ENCODE results near the gene TAOK3. TPM values are rescaled to one million over a fixed set of nuclear protein-coding genes. Genes with fewer than 3 reads are reported as not detected.
"Not testable (repeated sequence)": the region's sequence is repeated elsewhere in the genome, so short reads cannot be mapped to it uniquely, and the experiment has no call there.

TAOK3 gene
- total RNA-seq, 6 experiments from 2014 or later = 26.0 to 30.7 (median 28.0) TPM

DNA sequence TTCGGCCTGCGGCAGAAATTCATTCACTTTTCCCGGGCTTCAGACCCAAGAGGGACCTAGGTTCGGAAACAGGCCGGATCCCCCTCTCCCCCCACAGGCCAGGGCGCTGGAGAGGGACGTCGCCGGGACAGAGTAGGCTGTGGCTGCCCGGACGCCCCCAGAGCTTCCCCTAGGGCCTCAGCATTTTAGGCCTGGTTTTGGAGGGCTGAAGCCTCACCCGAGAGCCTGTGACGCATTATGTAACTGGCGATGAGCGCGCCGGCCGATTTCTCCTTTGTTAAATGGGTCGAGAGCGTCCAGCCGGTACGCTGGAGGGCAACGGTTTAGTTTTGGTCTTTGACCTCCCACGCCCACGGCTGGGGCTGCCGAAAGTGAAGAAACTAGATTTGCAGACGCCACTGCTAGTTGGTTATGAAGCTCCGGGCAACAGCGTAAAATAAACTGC, 236.1 kb downstream of the TAOK3 start:
- H3K4me3 Mint-ChIP-seq = peak overlapping the region; percentile 87
- no peaks in the 10 kb centered on the region for H3K9me3 Mint-ChIP-seq
- H3K27me3 Mint-ChIP-seq (ENCODE audit: insufficient read depth) = no peaks in the 10 kb centered on the region
- peak; percentile 7 for DNase-seq
- peak overlapping the region; percentile 78 for H3K27ac Mint-ChIP-seq
- H3K4me1 Mint-ChIP-seq (ENCODE audit: low read depth) = peaks cover 22% of the 10 kb centered on the region
- H3K36me3 Mint-ChIP-seq (ENCODE audit: low read depth) = peaks cover 22% of the 10 kb centered on the region
- TF ChIP-seq, protein P1, sequence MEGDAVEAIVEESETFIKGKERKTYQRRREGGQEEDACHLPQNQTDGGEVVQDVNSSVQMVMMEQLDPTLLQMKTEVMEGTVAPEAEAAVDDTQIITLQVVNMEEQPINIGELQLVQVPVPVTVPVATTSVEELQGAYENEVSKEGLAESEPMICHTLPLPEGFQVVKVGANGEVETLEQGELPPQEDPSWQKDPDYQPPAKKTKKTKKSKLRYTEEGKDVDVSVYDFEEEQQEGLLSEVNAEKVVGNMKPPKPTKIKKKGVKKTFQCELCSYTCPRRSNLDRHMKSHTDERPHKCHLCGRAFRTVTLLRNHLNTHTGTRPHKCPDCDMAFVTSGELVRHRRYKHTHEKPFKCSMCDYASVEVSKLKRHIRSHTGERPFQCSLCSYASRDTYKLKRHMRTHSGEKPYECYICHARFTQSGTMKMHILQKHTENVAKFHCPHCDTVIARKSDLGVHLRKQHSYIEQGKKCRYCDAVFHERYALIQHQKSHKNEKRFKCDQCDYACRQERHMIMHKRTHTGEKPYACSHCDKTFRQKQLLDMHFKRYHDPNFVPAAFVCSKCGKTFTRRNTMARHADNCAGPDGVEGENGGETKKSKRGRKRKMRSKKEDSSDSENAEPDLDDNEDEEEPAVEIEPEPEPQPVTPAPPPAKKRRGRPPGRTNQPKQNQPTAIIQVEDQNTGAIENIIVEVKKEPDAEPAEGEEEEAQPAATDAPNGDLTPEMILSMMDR (IDR thresholded peaks at IDR 0.05) = no peak

DNA sequence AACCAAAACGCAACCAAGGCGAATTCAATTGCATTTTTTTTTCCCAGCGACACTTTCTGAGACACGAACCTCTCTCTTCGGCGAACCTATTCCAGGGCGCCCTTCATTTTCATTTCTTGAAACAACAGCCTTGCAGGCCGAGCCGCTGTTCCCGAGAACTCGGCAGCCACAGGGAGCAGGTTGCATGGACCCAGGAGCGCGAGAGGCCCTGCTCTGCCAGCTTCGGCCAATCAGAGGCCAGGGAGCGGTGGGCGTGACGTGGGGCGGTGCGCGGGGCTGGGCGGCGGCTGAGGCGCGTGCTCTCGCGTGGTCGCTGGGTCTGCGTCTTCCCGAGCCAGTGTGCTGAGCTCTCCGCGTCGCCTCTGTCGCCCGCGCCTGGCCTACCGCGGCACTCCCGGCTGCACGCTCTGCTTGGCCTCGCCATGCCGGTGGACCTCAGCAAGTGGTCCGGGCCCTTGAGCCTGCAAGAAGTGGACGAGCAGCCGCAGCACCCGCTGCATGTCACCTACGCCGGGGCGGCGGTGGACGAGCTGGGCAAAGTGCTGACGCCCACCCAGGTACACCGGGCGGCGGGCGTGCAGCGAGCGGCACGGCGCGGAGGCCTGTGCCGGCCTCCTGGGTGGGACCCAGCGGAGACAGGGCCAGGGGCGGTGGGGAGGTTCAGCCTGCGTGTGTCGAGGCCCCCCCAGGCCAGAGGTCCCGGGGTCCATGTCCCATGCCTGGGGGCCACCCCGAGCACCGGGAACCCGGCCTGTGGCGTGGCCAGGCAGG, 236.7 kb downstream of the TAOK3 start, which contains the start of gene PEBP1:
Gene PEBP1 (plus strand): TSS at position 337 of the 771 bp plus-strand sequence. CDS start 86 bp downstream, at position 423.
- H3K4me3 Mint-ChIP-seq = peak within 1 kb of the TSS; percentile 87
- H3K27me3 Mint-ChIP-seq (ENCODE audit: insufficient read depth) = no peaks in the 10 kb centered on the region
- H3K4me1 Mint-ChIP-seq (ENCODE audit: low read depth) = peaks cover 22% of the 10 kb centered on the region
- peak within 1 kb of the TSS; percentile 78 for H3K27ac Mint-ChIP-seq
- no peaks in the 10 kb centered on the region for H3K9me3 Mint-ChIP-seq
- peak; percentile 93 for DNase-seq
- peaks cover 22% of the 10 kb centered on the region for H3K36me3 Mint-ChIP-seq (ENCODE audit: low read depth)
- TF ChIP-seq, protein P1 (IDR thresholded peaks at IDR 0.05) = no peak

DNA sequence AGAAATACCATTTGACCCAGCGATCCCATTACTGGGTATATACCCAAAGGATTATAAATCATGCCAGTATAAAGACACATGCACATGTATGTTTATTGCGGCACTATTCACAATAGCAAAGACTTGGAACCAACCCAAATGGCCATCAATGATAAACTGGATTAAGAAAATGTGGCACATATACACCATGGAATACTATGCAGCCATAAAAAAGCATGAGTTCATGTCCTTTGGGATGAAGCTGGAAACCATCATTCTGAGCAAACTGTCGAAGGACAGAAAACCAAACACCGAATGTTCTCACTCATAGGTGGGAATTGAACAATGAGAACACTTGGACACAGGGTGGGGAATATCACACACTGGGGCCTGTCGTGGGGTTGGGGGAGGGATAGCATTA, 243.3 kb downstream of the TAOK3 start:
- H3K9me3 Mint-ChIP-seq; H3K4me3 Mint-ChIP-seq; H3K27me3 Mint-ChIP-seq (ENCODE audit: insufficient read depth); H3K36me3 Mint-ChIP-seq (ENCODE audit: low read depth); H3K4me1 Mint-ChIP-seq (ENCODE audit: low read depth); DNase-seq; H3K27ac Mint-ChIP-seq: not testable (repeated sequence)

DNA sequence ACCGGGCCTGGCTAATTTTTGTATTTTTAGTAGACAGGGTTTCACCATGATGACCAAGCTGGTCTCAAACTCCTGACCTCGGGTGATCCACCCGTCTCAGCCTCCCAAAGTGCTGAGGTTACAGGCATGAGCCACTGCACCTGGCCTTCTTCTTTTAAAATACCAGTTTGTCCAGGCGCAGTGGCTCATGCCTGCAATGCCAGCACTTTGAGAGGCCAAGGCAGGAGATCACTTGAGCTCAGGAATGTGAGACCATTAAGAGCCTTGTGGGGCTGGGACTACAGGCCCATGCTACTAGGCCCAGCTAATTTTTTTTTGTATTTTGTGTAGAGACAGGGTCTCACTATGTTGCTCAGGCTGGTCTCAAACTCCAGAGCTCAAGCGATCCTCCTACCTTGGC, 244.8 kb downstream of the TAOK3 start:
- DNase-seq = no peak
- Mint-ChIP-seq H3K9me3 (no peaks in the 10 kb centered on the region), H3K36me3 (ENCODE audit: low read depth) (peaks cover 6% of the 10 kb centered on the region; the same call in 1 of the 2 replicates), H3K4me1 (ENCODE audit: low read depth) (peaks cover 6% of the 10 kb centered on the region), H3K27ac (no peak overlapping the region), H3K4me3 (no peak overlapping the region), H3K27me3 (ENCODE audit: insufficient read depth) (no peaks in the 10 kb centered on the region; the same call in 1 of the 2 replicates)
- TF ChIP-seq, protein P1 (IDR thresholded peaks at IDR 0.05) = no peak

DNA sequence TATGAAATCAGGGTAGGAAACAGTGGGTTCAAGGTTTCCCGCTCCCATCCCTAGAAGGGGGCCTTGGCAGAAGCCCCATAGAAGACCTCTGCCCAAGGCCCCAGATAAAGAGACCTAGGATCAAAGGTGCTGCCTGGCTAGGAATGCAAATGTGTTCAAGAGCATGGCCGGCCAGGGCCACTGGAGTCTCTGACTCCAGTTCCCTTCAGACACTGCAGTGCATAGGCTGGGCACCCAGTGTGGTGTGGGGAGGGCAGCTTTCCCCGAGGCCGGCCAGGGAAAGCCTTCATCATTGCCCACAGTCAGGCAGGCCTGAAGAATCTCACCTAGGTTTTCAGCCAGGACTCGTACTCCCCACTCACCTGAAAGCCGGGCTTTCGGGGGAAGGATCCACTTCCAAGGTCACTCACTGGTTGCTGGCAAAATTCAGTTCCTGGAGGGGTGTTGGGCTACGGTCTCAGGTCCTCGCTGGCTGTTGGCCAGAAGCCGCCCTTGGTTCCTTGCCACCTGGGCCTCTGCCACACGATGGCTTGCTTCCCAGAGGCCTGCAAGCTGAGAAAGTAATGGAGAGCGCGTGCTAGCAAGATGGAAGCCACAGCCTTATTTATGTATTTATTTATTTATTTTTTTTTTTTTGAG, 246.5 kb downstream of the TAOK3 start:
- no peaks in the 10 kb centered on the region for H3K9me3 Mint-ChIP-seq
- DNase-seq = no peak
- peaks cover 4% of the 10 kb centered on the region for H3K4me1 Mint-ChIP-seq (ENCODE audit: low read depth)
- H3K27ac Mint-ChIP-seq = no peak overlapping the region
- H3K36me3 Mint-ChIP-seq (ENCODE audit: low read depth) = peaks cover 6% of the 10 kb centered on the region; the same call in 1 of the 2 replicates
- TF ChIP-seq, protein P1 (IDR thresholded peaks at IDR 0.05) = no peak
- H3K27me3 Mint-ChIP-seq (ENCODE audit: insufficient read depth) = no peaks in the 10 kb centered on the region; the same call in 1 of the 2 replicates
- no peak overlapping the region for H3K4me3 Mint-ChIP-seq

DNA sequence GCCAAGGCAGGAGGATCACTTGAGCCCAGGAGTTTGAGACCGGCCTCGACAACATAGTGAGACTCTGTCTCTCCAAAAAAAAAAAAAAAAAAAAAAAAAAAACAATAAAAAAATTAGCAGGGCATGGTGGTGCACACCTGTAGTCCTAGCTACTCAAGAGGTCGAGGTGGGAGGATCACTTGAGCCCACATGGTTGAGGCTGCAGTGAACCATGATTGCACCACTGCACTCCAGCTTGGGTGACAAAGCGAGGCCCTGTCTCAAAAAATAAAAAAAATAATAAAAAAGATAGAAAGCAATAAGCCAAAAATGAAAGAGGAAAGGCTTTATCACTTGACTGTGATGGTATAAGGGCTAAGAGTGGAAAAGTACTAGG, 247.0 kb downstream of the TAOK3 start:
- H3K9me3 Mint-ChIP-seq = no peaks in the 10 kb centered on the region
- no peak overlapping the region for H3K27ac Mint-ChIP-seq
- no peak for DNase-seq
- peaks cover 6% of the 10 kb centered on the region; the same call in 1 of the 2 replicates for H3K36me3 Mint-ChIP-seq (ENCODE audit: low read depth)
- no peak overlapping the region for H3K4me3 Mint-ChIP-seq
- peaks cover 9% of the 10 kb centered on the region for H3K4me1 Mint-ChIP-seq (ENCODE audit: low read depth)
- TF ChIP-seq, protein P1 (IDR thresholded peaks at IDR 0.05) = no peak
- H3K27me3 Mint-ChIP-seq (ENCODE audit: insufficient read depth) = no peaks in the 10 kb centered on the region; the same call in 1 of the 2 replicates
